Bronchial epithelial cell (primary cell): Measurements from ENCODE around the gene TM7SF2. TPM values are rescaled to one million over a fixed set of nuclear protein-coding genes. Genes with fewer than 3 reads are reported as not detected.

ENCODE experiments used
- DNase-seq: peaks from one replicate; pipeline ENCODE4 v3.0.0-alpha.2; 2010; ENCODE audit warnings: low read depth
- FAIRE-seq: peaks from 2 replicates; lab custom pipeline; 2011; peaks lifted over from hg19 to GRCh38; lab: Jason Lieb, UNC
- H3K27me3 ChIP-seq: 2 replicates; pipeline ENCODE4 v1.5.1; 2011; ENCODE audit warnings: low read length; ENCODE audit not compliant: control insufficient read depth, insufficient read depth
- H3K36me3 ChIP-seq: 2 replicates; pipeline ENCODE4 v1.5.1; 2011; ENCODE audit warnings: low read length; ENCODE audit not compliant: control insufficient read depth, insufficient read depth
- H3K4me3 ChIP-seq: 2 replicates; pipeline ENCODE4 v1.5.1; 2011; ENCODE audit warnings: mild to moderate bottlenecking, low read depth, low read length, control low read depth
- CTCF ChIP-seq: IDR thresholded peaks from 2 replicates; pipeline ENCODE4 v1.5.1; 2011; ENCODE audit warnings: mild to moderate bottlenecking, moderate library complexity, low read length, control low read depth, inconsistent platforms; ENCODE audit not compliant: insufficient read depth, severe bottlenecking
- total RNA-seq: library from RNA; depleted of rRNA; stranded (reverse); fragments of >200 nt; gene quantifications from 2 replicates; pipeline ENCODE4 v1.2.1, GENCODE V29; 2014

The TM7SF2 gene
- total RNA-seq, 1 donor from 2014 or later: 15.0 TPM

DNA sequence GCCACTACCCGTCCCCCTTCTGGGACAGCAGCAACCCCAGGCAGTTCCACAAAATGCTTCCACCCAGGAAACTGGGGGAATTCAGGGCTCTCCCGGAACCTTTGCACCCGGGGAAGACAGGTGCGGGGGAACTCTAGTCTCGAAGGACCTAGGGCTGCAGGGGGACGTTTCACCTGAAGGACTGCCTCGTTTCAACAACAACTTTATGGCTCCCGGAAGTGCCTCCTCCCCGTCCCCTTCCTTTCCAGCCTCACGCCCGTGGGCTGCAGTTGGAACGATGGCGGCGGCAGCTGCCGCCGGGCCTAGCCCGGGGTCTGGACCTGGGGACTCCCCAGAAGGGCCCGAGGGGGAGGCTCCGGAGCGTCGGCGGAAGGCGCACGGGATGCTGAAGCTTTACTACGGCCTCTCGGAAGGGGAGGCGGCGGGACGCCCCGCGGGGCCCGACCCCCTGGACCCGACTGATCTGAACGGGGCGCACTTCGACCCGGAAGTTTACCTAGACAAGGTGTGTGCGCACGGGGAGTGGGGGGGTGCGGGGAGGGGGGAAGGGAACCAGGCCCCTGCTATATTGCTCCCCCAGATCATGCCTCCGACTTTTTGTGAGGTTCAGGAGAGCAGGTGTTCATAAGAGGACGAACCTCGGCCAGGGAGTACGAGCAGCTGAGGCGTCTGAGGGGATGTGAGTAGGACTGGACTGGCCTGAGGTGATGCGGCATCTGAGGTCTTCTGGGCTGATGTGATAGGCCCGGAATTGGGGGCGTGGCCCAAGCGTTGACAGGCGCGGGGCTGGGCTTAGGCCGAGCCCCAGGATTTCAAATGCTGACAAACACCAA lies 15.5 kb upstream of the TM7SF2 start, which contains the start of gene VPS51:
Gene VPS51 (plus strand): TSS at position 241 of the 833 bp plus-strand sequence. CDS start 37 bp downstream, at position 278.
- Histone ChIP-seq H3K4me3 (peak within 1 kb of the TSS; percentile 73), H3K36me3 (peaks cover 4% of the 10 kb centered on the region), H3K27me3 (no peaks in the 10 kb centered on the region)
- FAIRE-seq (no peak), DNase-seq (peak; percentile 79)
- TF ChIP-seq CTCF: no peak

DNA sequence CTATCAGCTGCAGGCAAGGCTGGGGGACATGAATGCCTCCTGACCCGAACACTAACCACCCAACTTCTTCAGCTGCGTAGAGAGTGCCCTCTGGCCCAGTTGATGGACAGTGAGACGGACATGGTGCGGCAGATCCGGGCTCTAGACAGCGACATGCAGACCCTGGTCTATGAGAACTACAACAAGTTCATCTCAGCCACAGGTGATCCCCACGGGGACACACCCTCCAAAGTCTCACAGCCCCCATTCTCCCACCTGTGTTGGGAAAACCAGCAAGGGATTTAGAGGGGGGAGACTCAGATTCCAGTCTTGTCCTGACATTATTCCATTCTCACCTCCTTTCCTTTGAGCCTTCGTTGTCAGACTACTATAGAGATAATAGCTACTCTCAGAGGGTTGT lies 14.7 kb upstream of the TM7SF2 start:
- Histone ChIP-seq H3K36me3 (peaks cover 4% of the 10 kb centered on the region), H3K27me3 (no peaks in the 10 kb centered on the region), H3K4me3 (peak overlapping the region; percentile 73)
- no peak for TF ChIP-seq CTCF
- DNase-seq (no peak), FAIRE-seq (no peak)

DNA sequence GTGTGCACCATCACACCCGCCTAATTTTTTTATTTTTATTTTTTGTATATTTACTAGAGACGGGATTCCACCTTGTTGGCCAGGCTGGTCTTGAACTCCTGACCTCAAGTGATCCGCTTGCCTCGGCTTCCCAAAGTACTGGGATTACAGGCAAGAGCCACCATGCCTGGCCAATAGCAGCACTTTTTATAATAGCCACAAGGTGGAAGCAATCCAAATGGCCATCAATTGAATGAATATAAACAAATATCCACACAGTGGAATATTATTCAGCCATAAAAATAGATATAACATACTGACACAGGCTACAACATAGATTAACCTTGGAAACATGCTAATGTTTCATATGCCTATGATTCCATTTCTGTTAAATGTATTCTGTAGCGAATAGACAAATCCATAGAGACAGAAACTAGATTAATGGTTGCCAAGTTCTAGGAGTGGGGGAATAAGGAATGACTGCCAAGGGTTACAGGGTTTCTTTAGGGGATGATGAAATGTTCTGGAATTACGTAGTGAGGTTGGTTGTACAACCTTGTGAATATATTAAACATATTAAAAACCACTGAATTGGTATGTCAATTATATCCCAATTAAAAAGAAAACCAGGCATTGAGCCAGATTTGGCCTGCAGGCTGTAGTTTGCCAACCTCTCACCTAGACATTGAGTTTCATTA lies 10.9 kb upstream of the TM7SF2 start:
- no peak for TF ChIP-seq CTCF
- Histone ChIP-seq H3K27me3 (no peaks in the 10 kb centered on the region), H3K4me3 (no peak overlapping the region), H3K36me3 (peaks cover 4% of the 10 kb centered on the region)
- DNase-seq (no peak), FAIRE-seq (no peak)

DNA sequence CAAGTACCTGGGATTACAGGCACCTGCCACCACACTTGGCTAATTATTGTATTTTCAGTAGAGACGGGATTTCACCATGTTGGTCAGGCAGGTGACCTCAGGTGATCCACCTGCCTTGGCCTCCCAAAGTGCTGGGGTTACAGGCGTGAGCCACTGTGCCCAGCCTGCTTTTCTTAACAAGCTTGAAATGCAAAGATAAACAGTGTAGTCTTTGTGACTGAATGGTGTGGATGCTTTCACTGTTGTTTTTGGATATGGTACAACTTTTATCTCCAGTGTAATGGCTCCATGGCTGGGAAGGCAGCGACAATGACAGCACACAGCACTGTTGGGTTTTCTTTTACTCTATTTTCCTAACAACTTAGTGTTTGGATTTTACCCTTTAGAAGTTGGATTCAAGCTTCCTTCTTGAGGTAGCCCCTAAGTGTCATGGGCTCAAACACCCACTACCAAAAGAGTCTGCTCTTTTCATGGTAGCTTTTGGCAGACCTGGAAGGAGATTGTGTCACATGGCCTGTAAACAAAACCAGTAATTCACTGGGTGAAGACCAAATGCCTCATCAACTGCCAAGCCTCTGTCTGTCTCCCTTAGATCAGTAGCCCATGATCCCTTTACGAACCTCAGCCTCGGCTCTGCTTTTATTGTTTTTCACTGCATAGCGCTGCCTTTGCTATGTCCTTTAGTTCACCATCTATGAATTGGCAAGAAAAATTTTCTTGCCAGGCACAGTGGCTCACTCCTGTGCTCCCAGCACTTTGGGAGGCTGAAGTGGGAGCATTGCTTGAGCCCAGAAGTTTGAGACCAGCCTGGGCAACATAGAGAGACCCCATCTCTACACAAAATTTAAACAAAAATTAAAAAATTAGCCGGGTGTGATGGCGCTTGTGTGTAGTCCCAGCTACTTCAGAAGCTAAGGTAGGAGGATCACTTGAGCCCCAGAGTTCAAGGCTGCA lies 9.3 kb upstream of the TM7SF2 start:
- peak; percentile 47 for FAIRE-seq
- H3K36me3 ChIP-seq: peaks cover 4% of the 10 kb centered on the region
- no peak for DNase-seq

More for the DNA sequence above, 9.3 kb upstream of the TM7SF2 start:
- Histone ChIP-seq H3K27me3 (no peaks in the 10 kb centered on the region), H3K4me3 (no peak overlapping the region)
- no peak for TF ChIP-seq CTCF
